NCI-H82 (cell line): ENCODE measurements around the gene PKNOX2.

Experiments used
- DNase-seq: peaks from one replicate; lab custom pipeline; 2025; lab: John Stamatoyannopoulos, UW

The PKNOX2 gene, protein sequence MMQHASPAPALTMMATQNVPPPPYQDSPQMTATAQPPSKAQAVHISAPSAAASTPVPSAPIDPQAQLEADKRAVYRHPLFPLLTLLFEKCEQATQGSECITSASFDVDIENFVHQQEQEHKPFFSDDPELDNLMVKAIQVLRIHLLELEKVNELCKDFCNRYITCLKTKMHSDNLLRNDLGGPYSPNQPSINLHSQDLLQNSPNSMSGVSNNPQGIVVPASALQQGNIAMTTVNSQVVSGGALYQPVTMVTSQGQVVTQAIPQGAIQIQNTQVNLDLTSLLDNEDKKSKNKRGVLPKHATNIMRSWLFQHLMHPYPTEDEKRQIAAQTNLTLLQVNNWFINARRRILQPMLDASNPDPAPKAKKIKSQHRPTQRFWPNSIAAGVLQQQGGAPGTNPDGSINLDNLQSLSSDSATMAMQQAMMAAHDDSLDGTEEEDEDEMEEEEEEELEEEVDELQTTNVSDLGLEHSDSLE

DNA sequence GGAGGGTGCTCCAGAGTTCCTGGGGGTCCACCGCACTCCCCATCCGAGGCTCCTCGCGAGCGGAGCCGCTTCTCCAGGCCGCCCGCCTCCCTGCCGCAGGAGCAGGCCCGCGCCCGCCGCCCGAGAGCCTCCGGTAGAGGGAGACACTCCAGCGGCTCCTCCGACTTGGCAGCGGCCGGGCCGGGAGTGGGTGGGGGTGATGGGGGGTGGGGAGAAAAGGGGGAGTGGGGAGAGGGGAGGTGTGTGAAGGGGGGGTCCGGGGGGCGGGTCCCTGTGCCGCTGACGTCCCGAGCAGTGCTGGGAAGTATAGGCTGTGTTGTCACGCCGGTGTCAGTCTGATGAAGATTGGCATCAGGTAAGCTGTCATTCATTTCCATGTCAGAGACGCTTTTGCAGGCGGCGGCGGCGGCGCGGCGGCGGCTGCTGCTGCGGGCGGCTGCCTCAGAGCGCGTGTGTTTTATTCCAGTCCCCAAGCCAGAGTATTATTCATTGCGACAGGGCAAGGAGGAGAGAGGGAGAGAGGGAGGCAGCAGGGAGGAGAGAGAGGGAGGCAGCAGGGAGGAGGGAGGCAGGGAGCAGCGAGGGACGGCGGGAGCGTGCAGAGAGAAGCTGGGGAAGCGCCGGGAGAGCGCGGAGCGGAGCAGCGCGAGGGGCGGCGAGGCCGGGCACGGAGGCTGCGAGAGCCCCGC, at the start of gene PKNOX2:
Gene PKNOX2 (plus strand): TSS at position 330 of the 689 bp plus-strand sequence. CDS start 186,555 bp downstream, outside the sequence.
- peak; percentile 96 for DNase-seq

DNA sequence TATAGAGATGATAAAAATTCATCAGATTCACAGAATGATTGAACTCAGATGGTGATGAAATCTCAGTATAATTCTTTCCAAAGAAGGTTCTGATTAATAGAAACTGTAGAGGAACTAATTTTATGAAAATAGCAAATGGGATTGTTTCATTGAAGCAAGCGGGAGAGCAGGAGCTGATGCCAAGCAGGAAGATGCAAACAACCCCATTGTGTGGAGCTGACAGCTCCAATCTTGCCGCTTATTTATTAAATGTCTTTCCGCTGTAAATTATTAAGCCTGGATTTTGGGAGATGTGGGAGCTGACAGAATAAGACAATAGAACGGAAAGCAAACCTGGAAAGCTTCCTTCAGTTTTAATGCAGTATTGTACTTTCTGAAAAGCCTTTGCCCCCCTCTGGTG, 47.1 kb upstream of the PKNOX2 start:
- DNase-seq: no peak

DNA sequence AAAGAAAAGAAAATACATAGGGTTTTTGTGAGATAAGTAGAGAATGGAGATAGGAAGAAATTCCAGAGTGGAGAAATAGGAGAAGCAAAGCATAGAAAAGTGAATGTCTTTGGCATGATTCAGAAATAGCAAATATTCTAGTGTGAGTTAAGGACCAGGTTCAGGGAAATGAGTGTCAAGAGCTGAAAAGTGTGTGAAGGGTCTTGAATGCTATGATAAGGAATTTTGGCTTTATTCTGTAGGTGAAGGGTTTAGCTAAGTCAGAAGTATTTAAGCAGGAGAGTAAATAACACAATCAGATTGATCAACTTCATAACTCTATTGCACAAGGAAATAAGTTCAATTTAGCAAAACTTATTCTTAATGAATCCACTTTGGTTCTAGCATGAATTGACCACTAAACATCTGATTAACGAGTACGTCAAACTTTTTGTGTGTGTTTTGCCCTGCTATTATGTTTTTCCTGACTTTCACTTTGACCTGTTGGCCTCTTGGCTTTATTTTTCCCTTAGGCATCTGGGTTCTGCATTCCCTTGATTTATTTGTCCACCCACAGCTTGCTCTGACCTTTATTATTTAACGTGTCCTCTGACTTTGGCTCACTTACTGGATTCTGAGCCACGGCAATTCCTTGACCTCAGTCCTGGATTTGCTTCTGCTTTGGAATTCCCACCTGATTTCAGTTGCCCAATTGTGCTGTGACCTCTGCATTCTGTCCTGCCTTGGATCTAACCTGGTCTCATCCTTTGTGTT, 41.2 kb upstream of the PKNOX2 start:
- no peak for DNase-seq

DNA sequence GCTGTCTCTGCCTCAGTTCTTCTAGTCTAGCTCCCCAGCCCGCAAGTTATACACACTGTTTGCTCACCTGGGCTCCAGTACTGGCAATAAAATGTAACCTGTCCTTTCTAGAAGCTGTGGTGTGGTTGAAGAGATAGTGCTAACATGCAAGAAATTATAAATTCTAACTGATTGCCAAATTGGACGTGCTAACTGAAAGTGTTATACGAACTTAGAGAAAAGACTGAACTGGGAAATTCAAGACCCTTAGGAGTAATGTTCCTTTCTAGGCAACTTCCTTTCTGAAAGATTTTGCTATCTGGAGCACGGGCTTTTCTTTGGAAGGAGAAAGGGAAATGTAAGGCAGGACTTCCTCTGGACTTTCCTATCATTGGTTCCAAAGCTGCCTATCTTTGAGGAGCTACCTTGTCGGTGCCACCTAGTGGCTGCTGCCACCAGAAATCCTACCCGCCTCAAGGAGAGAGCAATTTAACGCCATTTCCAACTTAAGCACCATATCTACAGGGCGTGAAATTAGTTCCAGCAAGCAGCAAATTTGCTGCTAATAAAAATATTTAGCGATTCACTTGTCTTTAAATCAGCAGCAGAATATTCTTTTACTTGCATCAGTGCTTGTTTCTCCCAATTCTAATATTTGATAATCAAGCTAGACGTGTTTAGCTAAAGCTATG, 40.5 kb upstream of the PKNOX2 start:
- peak; percentile 47 for DNase-seq

DNA sequence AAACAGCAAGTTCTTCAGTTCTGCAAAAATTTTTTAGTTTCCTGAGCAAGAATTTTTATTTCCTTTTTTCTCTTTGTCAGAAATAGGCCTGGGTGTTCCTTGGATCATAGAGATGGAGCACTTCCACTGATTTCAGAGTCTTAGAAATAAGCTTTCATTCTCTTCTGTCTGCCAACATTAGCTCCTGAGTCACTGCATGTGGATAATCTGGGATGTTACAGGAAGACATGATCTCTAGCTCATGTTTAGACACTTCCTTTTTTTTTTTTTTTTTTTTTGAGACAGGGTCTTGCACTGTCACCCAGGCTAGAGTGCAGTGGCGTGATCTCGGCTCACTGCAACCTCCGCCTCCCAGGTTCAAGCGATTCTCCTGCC, 39.9 kb upstream of the PKNOX2 start:
- no peak for DNase-seq

DNA sequence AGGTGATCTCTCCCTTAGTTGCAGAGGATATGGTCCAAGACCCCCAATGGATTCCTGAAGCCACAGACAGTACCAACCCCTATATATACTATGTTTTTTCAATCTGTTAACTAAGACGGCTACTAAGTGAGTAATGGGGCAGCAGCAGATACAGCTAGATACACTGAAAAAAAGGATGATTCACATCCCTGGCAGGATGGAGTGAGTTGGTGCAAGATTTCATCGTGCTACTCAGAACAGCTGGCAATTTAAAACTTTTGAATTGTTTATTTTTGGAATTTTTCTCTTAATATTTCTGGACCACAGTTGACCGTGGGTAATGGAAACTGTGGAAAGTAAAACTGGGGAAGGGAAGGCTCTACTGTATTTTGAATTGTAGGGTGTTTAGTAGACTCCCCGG, 36.1 kb upstream of the PKNOX2 start:
- DNase-seq: no peak

DNA sequence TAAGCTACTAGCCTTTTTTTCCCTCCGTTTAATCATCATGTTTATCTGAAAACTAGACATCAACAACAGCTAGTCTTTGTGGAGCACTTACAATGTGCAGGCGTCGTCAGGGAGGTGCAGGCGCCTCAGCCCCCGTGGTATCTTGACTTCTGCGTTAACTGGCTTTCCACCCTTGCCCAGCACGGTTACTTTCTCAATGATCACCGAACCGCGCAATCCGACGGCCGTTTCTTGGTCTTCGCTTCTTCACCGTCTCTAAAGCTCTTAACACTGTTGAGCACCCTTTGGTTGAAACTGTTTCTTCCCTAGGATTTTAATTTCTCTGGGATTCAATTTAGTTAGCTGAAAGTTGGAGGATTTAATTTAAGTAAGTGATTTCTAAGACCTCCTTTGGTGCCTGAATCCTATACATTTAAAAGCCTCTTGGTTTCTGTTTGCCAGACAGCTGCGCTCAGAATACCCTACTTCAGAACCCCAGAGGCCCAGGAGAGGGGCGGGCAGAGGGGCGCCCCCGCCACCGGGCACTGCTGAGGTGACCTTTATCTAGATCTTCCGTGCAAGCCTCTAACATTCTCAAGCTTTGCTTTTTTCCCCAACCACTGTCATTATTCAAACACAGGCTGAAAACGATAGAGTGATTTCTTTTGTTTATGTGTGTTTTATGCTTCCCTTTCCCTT, 35.1 kb upstream of the PKNOX2 start:
- no peak for DNase-seq

DNA sequence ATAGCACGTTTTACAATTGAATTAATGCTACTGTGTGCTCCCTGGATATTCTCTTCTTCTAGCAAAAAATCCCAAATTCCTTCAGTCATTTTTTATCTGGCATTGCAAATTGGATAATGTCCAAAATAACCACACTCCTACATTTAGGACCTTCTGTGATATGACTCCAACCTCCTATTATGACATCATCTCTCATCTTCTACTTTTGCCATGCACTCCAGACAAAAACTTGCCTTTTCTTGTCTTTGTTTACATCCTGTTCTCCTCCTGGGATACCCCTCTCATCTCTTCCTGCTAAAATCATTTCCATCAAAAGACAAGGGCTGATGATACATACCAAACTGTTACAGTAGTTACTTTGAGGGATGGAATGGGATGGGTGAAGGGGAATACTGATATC, 32.5 kb upstream of the PKNOX2 start:
- no peak for DNase-seq

DNA sequence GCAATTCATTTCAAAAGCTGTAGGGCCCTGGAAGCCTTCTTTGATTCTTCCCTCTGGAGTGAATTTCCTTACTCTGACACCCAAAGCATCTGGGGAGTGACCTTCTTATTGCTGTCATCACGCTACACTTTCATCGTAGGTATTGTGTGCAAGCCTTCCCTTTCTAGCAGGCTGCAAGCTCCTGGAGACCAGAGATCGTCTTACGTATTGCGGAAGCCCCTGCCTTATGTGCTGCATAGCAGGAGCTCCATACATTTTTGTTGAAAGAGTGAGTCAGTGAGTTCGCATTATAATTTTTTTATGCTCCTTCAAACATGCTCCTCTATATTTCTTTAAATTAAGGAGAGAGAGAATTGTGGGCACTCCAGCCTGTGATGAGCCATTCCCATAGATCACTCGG, 32.0 kb upstream of the PKNOX2 start:
- DNase-seq: no peak

DNA sequence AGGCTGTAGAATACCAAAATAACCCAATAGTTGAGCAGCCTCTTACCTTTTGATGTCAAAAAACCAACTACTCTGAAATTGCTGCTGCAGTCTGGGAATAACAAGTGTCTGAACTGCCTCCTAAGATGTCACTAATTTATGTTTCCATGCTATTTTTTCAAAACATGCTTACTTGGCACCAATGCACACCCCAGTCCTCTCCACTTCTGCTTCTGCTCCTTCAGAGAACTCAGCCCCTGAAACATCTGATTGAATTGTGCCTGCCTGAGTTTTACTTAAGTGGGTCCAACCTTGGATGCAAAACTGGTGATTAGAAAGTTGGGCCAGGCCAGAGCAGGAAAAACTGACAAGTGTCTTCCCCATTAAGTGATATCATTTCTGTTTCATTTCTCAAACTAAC, 28.6 kb upstream of the PKNOX2 start:
- no peak for DNase-seq

DNA sequence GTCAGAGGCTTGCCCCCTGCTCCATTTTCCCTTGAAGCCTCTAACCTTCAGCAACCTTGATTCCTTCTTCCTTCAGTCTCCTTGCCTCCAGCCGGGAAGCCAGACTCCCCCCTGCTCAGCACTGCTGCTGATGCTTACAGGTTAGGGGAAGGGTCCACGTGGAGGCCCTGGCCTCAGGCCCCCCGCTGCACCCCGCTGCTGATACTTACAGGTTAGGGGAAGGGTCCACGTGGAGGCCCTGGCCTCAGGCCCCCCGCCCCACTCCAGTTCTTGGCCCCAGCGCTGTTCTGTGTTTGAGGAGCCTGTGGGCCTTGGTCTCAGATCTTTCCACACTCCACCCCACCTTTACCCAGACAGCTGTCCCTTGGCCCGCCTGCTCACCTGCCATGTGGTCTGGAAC, 25.6 kb upstream of the PKNOX2 start:
- no peak for DNase-seq

DNA sequence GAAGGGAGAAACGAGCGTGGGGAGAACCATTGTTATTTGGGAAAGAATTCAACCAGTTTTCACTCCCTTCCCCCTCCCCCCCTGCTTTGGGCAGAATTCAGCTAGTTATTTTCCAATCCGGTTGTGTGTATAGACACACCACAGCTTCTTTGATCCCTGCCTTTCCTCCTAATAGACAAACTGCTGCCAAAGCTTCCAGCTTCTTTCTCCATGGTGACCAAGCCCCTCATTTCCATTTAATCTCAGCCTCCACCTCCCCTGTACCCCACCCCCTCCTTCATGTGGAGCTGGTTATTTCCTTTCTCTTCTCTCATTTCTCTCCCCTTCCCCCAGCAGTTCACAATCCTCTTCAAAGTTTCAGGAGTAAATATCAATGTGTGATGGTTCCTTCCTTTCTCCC, 24.8 kb upstream of the PKNOX2 start:
- DNase-seq: no peak

DNA sequence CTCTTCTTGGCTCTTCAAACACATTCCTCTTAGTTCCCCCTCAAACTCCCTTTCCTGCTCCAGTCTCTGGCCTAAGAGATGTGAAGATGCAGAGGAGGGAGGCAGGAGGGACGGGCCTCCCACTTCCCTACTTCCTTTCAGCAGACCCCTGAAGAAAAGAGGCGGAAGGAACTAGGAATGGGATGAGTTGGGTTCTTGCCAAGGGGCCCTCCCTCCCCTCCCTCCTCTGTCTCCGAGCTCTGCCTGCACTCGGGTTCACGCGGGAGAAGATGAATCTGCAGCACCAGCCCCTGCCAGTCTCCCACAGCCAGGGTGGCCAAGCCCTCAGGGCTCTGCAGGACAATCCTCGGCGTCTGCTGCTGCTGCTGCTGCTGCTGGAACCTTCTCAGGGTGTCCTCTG, 24.3 kb upstream of the PKNOX2 start:
- DNase-seq: no peak

DNA sequence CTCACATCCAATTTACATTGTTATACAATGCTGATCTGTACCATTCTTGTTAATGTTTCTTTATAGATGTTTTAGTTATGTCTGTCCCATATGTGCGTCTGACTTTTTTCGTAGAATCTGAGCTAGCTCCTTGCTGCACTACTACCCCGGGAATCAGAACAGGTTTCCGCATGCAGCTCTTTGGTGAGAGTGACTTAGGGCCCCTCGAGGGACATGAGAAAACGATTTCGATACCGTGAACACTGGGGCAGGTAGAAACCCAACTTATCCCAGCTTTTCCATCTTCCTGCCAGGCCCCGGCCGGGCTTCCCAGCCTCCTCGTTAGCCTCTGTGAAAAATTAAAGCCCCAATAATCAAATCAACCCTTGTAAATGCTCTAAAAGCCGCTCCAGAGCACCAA, 23.4 kb upstream of the PKNOX2 start:
- no peak for DNase-seq

DNA sequence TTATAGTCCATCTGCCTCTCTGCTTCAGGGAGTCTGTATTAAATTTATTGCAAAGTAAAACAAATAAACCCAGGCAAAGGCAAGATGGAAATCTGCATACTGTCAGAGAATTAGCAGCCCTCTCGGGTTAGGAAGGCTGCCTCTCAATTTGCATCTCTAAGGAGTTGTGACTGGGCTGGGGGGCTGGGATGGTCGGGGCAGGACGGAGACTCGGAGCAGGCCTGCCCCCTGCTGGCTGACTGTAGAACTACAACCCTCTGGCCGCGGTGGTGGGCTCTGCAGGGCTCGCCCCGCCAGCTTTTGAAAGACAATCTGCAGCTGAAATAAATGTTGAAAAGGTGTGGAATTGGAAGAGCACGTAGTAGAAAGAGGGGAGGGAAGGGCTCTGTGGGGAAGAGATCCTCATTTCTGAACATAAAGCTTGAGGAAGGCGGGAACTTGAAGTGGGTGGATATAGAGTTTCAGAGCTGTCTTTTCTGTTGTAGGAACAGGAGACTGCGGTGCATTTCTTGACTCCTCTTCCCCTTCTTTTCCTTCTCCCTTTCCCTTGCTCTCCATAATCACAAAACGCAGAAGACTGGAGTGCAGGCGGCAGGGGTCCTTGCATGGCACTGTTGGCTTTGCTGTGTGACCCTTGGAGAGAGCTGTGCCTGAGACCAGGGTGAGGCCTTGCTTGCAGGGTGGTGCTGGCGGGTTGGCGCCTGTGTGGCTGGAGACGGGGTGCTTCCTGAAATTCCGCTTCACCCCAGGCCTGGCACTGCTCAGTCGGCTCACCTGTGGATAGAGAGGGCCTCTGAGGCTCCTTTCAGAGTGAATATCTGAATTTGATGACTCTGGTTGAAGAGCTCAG, 22.6 kb upstream of the PKNOX2 start:
- peak; percentile 68 for DNase-seq

DNA sequence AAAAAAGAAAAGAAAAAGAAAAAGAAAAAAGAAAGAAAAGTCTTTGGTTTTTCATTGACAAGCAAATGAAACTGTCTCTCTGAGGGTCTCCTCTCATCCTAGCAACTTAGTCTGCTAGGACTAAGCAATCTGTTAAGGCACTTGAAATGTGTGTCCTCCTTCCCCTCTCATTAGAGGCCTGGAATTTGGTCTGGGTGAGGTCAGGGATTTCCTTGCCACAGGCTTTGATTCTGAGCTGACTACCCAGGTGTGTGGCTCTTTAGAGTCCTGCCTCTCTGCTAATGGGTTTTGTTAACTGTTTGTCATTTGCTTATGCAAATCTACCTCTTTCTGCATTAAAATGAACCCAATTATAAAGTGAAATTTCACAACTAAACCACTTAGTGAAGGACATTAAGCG, 18.3 kb upstream of the PKNOX2 start:
- no peak for DNase-seq

DNA sequence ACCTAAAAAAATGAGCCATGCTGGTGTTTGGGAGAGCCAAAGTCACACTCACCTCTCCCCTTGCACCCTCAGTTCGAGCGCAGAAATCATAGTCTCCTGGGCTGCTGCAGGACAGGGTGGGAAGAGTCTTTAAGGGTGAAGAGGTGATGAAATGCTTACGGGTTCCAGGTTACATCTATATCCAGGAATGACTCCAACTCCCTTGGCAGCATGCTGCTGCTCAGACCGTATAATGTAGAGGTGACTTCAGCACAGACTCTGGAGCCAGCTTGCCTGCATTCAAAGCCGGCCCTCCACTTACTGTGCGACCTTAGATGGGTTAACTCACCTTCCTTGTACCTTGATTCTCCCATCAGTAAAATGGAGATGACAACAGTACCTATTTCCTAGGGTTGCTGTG, 17.3 kb upstream of the PKNOX2 start:
- no peak for DNase-seq

DNA sequence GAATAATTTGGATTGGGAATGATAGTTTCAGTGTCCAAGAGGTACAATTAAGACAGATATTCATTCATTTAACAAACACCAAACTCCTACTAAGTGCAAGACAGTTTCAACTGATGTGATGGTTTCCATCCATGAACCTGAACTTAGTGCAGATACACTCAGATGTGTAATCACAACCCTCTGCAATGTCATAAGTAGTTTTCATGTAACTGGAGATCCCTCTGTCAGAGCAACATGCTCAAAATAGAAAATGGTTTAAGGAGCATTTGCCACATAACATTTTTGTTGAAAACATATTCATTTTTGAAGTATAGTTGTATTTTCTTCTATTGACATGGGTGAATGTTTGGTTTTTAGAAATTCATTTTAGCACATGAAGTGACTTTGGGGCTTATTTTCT, 16.5 kb upstream of the PKNOX2 start:
- DNase-seq: no peak

DNA sequence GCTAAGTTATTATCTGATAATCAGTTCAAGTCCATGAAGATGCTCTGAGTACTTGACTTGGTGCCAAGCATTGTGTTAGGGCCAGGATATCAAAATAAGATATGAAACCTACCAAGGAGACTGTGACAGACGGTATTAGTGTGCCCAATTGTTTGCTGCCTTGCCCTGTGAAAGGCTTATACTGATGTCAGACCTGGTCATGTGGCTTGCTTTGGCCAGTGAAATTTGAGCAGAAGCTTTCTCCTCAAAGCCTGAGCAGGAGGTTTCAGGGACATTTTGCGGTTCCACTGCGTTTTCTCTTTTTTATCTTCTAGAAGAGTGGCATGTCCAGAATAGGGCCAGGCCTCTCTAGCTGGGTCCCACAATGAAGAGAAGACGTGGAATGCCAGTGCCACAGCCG, 15.8 kb upstream of the PKNOX2 start:
- peak; percentile 32 for DNase-seq

DNA sequence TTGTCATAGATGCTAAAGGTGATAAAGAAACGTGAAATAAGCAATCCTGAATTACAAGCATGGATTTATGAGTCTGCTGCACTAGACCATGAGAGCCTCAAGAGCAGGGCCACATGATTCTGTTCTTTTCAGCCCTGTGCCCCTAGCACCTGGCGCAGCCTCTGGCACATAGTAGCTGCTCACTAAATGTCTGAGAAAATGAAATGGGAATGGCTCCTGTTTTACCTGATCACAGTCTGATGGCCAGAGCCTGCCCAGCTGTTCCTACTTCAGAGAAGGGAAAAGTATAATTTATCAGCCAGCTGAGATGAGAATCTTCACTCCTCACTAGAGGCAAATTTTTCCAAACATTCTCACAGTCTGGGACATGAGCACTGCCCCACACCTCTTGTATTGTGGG, 10.7 kb upstream of the PKNOX2 start:
- DNase-seq: no peak
